Measurements from ENCODE around the gene LIN7A.

- no peak for TF ChIP-seq REST (IDR thresholded peaks at IDR 0.05; ENCODE audit: low read depth)
- no peak for TF ChIP-seq TAF1 (IDR thresholded peaks at IDR 0.05; ENCODE audit: low read depth)
- TF ChIP-seq TCF12 (IDR thresholded peaks at IDR 0.05; ENCODE audit: low read depth), result no peak
- TF ChIP-seq CEBPB (IDR thresholded peaks at IDR 0.05), result no peak
- no peak for TF ChIP-seq NFIC (IDR thresholded peaks at IDR 0.05)
- TF ChIP-seq TEAD4 (IDR thresholded peaks at IDR 0.05), result no peak
Observed at GRCh38 chr12:80958162-80958561, 20.4 kb upstream of the LIN7A start.
